Measurements from ENCODE around the gene NDUFA8.

The NDUFA8 gene

DNA sequence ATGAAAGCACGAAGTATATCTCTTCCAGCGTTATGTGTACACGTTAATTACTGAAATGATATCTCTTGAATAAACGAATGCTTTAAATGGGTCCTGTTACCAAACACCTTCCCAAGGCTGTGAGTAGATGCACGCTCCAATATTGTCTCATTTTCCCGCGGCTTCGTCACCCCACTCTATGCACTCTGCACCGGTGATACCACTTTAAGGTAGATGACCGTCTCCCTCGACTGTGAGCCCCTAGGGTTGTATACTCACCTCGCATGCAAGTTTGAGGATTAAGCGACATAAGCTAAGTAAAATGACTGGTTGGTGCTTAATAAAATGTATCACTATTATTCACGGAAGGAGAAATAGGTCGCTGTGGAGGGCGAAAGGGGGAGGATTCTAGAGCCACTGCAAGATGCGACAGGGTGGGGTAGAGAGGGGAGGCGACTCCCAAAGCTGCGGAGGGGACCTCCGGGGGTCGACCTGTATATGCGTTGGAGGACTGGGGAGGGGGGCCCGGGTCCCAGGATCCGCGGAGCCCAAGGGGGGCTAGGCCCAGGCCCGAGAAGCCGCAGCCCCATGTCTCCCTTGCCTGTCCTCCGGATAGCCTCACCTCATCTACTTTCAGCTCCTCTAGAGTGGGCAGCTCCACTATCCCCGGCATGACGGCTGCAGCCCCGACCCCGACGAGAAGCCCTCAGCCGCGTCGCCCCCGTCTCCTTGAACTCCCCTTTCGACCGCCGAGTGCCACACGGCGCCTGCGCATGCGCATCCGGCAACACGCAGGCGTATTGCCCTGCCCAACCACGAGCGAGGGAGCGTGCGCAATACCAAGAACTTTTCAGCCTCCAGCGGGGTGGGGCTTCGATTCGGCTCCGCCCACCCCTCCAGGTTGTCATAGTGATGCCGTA lies at the start of gene NDUFA8, which contains the start of gene MORN5:
Gene NDUFA8, minus strand, starts transcription at position 754 of the 899 bp plus-strand sequence. Its CDS starts 102 bp downstream, at position 652.
Gene MORN5, plus strand, starts transcription at position 883 of the 899 bp plus-strand sequence. CDS start 65 bp downstream, outside the sequence.
- peak; percentile 90 to 94 (median 92) for DNase-seq

- no peak for DNase-seq
Measured at GRCh38 chr9:122207096-122207495, 47.5 kb upstream of the NDUFA8 start.

DNA sequence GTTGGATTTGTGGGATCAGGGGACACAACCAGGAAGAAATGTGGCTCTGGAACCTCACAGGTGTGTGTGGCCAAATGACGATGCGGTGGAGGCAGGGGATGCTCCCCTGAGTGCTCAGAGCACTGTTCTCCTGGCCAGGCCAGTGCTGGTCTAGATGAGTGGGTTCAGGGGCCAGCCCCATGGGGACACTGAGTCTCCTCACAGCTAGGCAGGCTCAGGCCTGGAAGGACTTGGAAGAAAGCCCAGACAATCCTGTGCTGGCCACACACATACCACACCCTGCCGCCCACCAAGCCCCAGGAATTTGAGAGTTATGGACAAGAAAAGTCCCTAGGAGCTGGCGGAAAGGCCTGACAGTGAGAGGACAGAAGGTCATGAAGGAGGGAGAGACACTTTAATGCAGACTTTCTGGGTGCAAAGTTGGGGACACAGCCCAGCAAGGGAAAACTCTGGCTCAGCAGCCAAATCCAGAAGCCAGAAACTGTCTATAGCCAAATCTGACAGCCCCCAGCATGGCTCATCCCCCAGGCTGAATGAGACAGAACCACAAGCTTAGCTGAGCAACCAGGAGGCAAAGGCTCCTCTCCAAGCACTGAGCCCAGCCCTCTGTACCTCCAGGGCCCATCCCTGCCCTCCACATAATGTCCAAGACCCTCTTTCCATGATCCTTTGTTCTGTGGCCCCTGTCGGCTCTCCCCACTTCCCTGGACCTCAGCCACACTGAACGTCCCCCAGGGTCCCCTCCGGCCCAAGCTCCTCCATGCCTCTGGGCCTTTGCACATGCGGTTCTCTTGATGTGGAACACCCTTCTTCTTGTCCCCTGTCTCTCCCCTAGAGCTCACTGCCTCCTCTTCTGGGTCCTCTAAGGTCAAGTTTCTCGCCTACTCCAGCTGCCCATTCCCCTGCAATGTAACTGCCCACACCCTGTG lies 46.8 kb upstream of the NDUFA8 start:
- DNase-seq, result no peak

DNA sequence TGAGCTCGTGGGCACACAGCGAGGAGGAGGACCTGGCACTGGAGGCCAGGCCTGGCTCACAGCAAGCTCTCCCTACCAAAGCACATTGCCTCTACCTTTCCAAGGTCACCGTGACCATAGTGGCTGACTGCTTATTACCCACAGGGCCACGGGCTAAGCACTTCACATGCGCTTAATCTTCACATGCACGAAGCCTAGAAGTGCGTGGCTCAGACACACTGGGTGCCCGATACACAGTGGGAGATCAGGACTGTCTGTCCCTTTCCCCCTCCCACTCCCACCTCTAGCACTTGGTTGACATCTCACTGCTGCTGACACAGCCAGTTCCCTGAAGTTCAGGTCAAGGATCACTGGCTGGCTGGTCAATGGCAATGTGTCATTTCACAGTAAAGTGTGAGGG lies 45.6 kb upstream of the NDUFA8 start:
- DNase-seq, result no peak

GRCh38 chr9:122204491-122204890 lies 44.9 kb upstream of the NDUFA8 start:
- DNase-seq, result no peak

- DNase-seq, result no peak
Measured at GRCh38 chr9:122204055-122204454, 44.5 kb upstream of the NDUFA8 start.

DNA sequence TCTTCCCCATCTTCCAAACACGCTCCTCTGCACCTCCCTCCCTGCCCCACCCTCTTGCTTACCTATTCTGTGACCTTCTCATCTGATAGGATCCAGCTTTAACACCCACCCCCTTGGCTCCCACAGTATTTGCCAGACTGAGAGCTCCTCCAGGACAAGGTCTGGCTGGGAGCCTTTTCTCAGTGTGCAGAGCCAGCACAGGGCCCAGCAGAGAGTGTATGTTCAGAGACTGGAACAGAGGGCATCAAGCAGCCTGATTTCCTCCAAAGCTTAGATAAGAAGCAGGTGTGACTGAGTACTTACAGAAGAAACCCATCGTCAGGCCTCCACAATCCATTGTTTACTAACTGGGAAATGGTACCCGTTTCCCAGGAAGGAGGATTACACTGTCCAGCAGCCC lies 42.5 kb upstream of the NDUFA8 start:
- no peak for DNase-seq

GRCh38 chr9:122201641-122202040 lies 42.1 kb upstream of the NDUFA8 start:
- no peak for DNase-seq

DNA sequence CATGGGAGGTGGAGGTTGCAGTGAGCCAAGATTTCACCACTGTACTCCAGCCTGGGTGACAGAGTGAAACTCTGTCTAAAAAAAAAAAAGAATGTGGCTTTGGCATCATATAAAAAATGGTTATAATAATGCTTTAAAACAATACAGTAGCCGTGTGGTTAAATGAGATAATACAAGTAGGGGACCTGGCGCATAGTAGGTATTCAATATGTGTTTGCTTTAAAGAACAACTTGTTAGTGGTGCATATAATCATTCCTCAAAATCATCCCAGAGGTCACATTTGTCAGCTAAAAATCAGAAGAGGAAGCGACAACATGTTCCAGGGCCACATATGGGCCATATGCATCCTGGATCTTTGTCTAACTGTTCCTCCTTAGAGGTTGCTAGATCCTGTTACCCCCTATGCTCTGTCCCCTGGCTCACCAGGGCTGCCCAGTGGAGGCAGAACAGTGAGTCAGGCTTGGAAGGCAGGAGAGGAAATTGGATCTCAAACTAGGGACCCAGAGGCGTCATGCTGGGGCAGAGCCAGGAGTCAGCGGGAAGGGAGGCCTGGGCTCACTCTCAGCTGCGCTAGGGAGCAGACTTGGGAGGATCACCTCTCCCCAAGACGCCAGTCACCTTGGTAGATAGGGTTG lies 41.5 kb upstream of the NDUFA8 start:
- no peak for DNase-seq

- DNase-seq, result no peak
Measured at GRCh38 chr9:122197882-122198281, 38.3 kb upstream of the NDUFA8 start.

DNA sequence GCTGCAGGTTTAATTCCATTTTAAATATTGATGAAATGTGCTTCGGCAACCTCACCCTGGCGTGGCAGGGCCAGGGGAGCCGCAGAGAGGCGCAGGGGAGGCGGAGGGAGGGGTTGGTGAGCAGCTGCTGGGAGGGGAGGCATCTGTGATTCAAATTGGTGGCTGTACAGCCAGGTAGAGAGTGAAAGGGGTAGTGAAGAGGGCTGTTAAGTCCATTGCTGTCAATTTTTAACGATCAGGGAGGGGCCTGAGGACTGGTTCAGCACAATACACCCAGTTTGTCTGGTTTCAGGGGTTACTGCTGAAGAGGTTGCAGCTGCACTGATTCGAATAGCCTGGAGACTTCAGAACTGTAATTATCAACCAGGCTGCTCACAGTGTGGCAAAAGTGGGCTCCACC lies 37.8 kb upstream of the NDUFA8 start:
- DNase-seq, result no peak

GRCh38 chr9:122195875-122196274 lies 36.3 kb upstream of the NDUFA8 start:
- no peak for DNase-seq

GRCh38 chr9:122193651-122194050 lies 34.1 kb upstream of the NDUFA8 start:
- DNase-seq, result no peak

- DNase-seq, result no peak
Measured at GRCh38 chr9:122192914-122193525, 33.4 kb upstream of the NDUFA8 start.

DNA sequence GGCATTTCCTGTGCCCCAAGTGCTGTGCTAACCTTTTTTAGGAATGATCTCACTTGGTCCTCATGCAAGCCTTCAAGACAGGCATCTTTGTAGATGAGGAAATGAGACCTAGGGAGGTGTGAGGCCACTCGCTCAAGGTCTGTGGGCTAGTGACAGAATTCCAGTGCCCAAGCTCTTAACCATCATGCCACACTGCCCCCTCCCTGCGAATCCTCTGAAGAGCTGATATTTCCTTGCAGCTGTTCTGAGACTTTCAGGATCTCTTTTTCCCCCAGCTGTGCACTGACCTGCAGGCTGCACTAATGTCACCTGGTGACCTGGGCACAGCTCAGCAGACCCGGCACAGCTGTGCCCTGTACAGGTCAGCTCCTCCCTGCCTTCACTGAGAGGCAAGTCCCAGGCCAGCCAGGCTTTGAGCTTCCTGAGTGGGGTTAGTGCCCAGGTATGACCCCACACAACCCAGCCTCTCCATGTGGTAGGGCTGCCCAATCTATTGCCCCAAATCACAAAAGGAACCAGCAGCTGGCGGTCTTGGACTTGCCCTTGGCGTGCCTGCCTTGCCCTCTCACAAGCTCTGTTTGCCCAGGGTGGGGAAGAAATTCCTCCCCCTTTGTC lies 32.8 kb upstream of the NDUFA8 start:
- no peak for DNase-seq

DNA sequence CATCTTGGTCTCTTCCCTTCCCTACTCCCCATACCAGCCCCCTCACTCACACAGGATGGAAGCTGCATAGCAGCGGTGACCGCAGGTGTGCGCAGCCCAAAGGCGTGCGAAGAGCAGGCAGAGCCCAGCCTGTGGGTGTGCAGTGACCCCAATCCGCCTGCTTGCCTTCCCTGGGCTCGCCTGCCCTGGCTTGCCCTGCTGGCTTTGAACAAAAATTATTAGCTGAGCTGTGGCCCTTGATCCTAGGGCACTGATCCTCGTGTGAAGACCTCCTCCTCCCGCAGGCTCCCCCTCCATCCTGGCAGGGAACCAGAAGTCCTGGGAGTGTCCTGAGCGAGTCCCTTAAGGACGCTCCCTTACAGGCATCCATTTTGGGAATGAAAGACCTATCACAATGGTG lies 32.0 kb upstream of the NDUFA8 start:
- DNase-seq, result no peak

GRCh38 chr9:122190597-122191381 lies 31.2 kb upstream of the NDUFA8 start:
- DNase-seq, result no peak

GRCh38 chr9:122188369-122188768 lies 28.8 kb upstream of the NDUFA8 start:
- no peak for DNase-seq

GRCh38 chr9:122186777-122187470 lies 27.3 kb upstream of the NDUFA8 start:
- no peak for DNase-seq

DNA sequence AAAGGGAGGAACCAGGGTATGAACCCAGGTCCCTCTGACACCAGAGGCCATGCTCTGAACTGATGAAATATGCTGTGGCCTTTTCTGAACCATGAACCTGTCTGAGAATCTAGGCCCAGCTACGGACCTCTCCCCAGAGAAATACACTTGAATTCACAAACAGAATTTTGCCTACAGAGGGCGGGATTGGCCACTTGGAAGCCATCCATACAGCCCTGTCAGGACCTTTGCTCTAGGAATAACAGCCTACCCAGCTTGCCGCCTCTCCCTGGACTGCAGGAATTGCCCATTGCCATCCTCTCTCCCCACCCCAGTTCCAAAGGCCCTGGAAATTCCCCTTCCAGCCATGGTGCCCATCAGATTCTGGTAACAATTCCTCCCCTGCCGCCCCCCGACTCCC lies 26.7 kb upstream of the NDUFA8 start:
- DNase-seq, result no peak

GRCh38 chr9:122184551-122184950 lies 25.0 kb upstream of the NDUFA8 start:
- no peak for DNase-seq
